GM23248 (cell line): ENCODE measurements around the gene GUCY1B1.

Source experiments
- EZH2 ChIP-seq: fragments of 200-600 bp; sonication (generic); IDR thresholded peaks from 2 replicates; pipeline ENCODE4 v1.6.1; 2018; ENCODE audit warnings: antibody characterized with exemption, mild to moderate bottlenecking; ENCODE audit not compliant: insufficient read depth, poor library complexity, severe bottlenecking
- EZH2phosphoT487 ChIP-seq: fragments of 200-600 bp; sonication (generic); IDR thresholded peaks from 2 replicates; pipeline ENCODE4 v1.6.1; 2018; ENCODE audit warnings: antibody characterized with exemption, moderate library complexity, mild to moderate bottlenecking, low read depth; ENCODE audit not compliant: insufficient read depth

GRCh38 chr4:155749041-155749440 lies 9.8 kb upstream of the GUCY1B1 start:
- TF ChIP-seq EZH2, result no peak
- no peak for TF ChIP-seq EZH2phosphoT487
